ENCODE data around the gene TMEM151B.
"Not testable (repeated sequence)": the region's sequence is repeated elsewhere in the genome, so short reads cannot be mapped to it uniquely, and the experiment has no call there.

TMEM151B gene

DNA sequence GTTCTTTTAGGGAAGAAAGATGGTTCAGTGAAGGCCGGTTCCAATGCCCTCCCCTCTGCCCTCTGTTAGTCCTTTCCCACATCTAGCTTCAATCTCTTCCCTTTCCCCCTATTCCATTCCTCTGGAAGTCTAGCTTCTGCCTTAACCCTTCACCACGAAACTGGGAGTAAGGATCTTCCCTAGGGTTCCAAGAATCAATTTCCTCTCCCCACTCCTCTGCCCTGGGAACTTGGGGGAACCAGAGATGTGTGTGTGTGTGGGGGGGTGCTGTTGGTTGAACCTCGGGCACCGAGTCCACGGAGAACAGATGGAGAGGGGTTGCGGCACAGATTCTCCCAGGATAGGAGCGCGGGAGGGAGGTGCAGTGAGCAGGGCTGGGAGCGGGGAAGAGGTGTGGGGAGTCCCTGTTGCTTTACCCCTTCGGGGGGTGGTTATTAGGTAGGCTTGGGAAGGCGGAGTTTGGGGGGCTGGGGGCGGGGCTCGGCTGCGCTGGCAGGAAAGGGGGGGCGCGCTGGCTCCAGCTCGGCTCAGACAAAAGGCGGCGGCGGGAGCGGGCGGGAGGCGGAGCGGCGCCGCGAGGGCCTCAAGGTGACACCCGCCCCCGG, at the start of gene TMEM151B:
Gene TMEM151B, plus strand, starts transcription at position 530 of the 605 bp plus-strand sequence. CDS start 293 bp downstream, outside the sequence.
- no peak for DNase-seq (ENCODE audit: low read depth in 2 of 2)

DNA sequence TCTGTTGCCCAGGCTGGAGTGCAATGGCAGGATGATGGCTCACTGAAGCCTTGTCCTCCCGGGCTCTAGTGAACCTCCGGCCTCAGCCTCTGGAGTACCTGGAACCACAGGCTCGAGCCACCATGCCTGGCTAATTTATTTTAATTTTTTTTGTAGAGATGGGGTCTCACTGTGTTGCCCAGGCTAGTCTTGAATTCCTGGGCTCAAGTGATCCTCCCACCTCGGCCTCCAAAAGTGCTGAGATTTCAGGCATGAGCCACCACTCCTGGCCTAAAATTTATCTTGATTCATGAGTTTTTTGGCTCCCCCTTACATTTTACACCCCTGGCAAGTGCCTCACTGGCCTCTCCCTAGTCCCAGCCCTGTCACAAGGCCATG, 49.3 kb upstream of the TMEM151B start:
- DNase-seq (ENCODE audit: low read depth in 2 of 2): no peak

DNA sequence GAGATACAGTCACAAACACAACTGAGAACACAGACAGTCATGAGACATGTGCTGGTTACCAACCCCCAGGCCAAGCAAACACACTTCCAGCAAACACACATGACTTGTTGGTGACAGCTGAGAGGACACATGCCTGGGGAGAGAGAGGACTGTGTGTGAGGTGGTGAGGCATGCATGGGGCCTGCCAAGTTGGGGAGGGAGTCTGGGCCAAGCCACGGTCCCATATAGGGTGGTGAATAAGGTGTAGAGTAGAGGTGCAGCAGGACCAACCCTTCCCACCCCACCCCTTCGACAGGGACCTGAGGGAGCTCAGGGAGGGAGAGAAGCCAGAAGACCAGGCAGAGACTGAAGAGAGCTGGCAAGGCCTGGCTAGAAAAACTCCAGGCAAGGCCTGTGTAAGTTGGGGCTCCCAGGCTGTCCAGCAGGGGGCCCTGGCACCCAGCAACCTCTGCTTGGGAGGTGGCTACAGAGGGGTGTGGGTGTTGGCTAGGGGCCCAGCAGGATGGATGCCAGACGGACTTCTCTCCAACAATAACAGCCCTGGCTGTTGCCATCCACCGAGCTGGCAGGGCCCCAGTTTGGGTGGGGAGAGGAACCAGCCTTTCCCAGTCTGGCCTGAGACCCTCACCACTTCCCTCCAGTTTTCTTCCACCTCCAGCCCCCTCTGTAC, 48.8 kb upstream of the TMEM151B start:
- DNase-seq (ENCODE audit: low read depth in 2 of 2): no peak

DNA sequence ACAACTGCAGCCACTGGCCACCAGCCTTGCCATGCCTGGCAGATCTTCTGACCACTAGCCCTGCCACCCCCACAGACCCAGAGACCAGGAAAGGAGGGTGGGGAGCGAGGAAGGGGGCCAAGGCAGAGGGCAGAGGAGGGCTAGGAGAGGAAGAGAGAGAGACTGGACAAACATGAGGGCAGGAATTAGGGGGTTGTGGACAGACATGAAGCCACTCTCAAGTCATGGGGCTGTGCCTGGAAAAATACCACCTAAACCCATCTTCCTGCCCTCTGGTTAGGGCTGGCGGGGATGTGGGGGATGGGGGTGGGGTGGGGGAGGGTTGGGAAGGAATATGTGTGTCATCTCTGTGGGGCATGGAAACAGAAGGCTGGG, 48.3 kb upstream of the TMEM151B start:
- DNase-seq (ENCODE audit: low read depth in 2 of 2): no peak

- DNase-seq (ENCODE audit: low read depth in 2 of 2): no peak
Observed at GRCh38 chr6:44222486-44223318, 47.5 kb upstream of the TMEM151B start.

- DNase-seq (ENCODE audit: low read depth in 2 of 2): no peak
Observed at GRCh38 chr6:44223319-44224028, 46.8 kb upstream of the TMEM151B start, which contains the start of gene SLC29A1. Gene SLC29A1, plus strand, starts transcription at chr6:44223595. Its CDS starts 3,719 bp downstream, at chr6:44227314.

- DNase-seq (ENCODE audit: low read depth in 2 of 2): no peak
Observed at GRCh38 chr6:44224029-44224964, 46.0 kb upstream of the TMEM151B start.

GRCh38 chr6:44224965-44225305, 45.3 kb upstream of the TMEM151B start:
- DNase-seq (ENCODE audit: low read depth in 2 of 2): no peak

GRCh38 chr6:44225579-44226325, 44.5 kb upstream of the TMEM151B start:
- no peak for DNase-seq (ENCODE audit: low read depth in 2 of 2)

- DNase-seq (ENCODE audit: low read depth in 2 of 2): no peak
Observed at GRCh38 chr6:44226368-44227147, 43.7 kb upstream of the TMEM151B start.

- no peak for DNase-seq (ENCODE audit: low read depth in 2 of 2)
Observed at GRCh38 chr6:44227148-44227793, 43.0 kb upstream of the TMEM151B start.

GRCh38 chr6:44228031-44228430, 42.2 kb upstream of the TMEM151B start:
- no peak for DNase-seq (ENCODE audit: low read depth in 2 of 2)

- DNase-seq (ENCODE audit: low read depth in 2 of 2): no peak
Observed at GRCh38 chr6:44228433-44228832, 41.8 kb upstream of the TMEM151B start.

DNA sequence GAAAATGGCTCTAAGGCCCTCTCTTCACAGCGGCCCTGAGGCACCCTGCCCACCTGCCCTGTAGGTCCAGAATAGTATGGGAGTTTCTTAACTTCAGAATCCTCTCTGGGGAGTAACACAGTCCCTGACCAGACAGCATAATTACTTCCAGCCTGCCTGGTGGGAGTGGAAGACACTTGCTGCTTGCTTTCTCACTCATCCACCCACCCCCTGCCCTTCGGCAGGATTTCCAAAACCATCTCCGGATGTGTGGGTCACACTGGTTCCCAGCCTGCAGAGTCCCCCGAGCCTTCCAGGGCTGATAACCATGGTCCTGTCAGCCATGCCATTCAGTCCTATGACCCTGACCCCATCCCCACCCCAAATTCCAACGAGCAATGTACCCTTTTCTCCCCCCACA, 41.4 kb upstream of the TMEM151B start:
- no peak for DNase-seq (ENCODE audit: low read depth in 2 of 2)

- DNase-seq (ENCODE audit: low read depth in 2 of 2): no peak
Observed at GRCh38 chr6:44229376-44230033, 40.7 kb upstream of the TMEM151B start.

DNA sequence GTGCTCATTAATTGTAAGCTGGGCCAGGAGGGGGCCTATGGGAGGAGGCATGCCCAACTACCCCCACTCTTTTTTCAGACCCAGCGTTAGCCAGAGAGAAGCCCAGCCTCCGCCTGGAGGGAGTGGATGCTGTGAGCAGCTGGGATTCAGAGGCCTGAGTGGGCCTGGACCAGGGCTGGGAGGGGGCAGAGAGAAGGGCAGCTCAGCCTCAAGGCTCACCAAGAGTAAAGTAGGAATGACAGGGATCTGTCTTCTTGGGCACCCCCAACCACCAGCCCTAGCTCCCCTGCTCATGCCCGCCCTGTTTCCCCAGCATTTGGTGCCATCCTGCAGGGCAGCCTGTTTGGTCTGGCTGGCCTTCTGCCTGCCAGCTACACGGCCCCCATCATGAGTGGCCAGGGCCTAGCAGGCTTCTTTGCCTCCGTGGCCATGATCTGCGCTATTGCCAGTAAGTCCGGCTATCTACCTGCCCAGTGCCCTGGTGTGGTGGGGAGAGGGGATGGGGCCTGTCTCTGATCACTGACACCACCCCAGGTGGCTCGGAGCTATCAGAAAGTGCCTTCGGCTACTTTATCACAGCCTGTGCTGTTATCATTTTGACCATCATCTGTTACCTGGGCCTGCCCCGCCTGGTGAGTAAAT, 40.1 kb upstream of the TMEM151B start:
- no peak for DNase-seq (ENCODE audit: low read depth in 2 of 2)

DNA sequence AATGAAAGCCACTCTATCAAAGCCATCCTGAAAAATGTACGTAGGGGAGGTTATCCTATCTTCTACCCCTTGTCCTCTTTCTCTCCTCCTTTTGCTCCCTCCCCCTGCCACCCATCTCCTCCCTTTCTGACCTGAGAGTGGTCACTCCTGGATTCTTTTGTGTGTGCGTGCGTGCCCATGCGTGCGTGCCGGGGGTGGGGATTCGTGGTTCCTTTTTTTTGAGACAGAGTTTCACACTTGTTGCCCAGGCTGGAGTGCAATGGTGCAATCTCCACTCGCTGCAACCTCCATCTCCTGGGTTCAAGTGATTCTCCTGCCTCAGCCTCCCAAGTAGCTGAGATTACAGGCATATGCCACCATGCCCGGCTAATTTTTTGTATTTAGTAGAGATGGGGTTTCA, 38.8 kb upstream of the TMEM151B start:
- DNase-seq (ENCODE audit: low read depth in 2 of 2): not testable (repeated sequence)

All from fibroblast of skin of left biceps (primary cell).